Suprapubic skin (tissue), 4 donors: ENCODE measurements around the gene PRPS1L1. TPM values are rescaled to one million over a fixed set of nuclear protein-coding genes. Genes with fewer than 3 reads are reported as not detected.

Experiments used
- DNase-seq, 2 donors: peaks; one replicate each; pipeline ENCODE4 v3.0.0-alpha.2; 2019; ENCODE audit warnings: low spot score in 2 of 2
- H3K27ac ChIP-seq: fragments of 200-600 bp; sonication (generic); one replicate; pipeline ENCODE4 v1.5.1; 2019
- H3K27me3 ChIP-seq: fragments of 200-600 bp; sonication (generic); one replicate; pipeline ENCODE4 v1.5.1; 2019
- H3K36me3 ChIP-seq: fragments of 200-600 bp; sonication (generic); one replicate; pipeline ENCODE4 v1.5.1; 2019
- H3K4me1 ChIP-seq: fragments of 200-600 bp; sonication (generic); one replicate; pipeline ENCODE4 v1.5.1; 2019
- H3K4me3 ChIP-seq: fragments of 200-600 bp; sonication (generic); one replicate; pipeline ENCODE4 v1.5.1; 2019; ENCODE audit warnings: mild to moderate bottlenecking
- H3K9me3 ChIP-seq: fragments of 200-600 bp; sonication (generic); one replicate; pipeline ENCODE4 v1.5.1; 2019
- CTCF ChIP-seq, 2 donors: fragments of 200-600 bp in 1 of 2; fragments of 450-650 bp in 1 of 2; sonication (generic) in 1 of 2; IDR thresholded peaks; one replicate each; pipeline ENCODE4 v1.5.1; 2016 to 2019; ENCODE audit warnings: antibody characterized with exemption in 2 of 2, mild to moderate bottlenecking in 1 of 2, moderate library complexity in 1 of 2
- EP300 ChIP-seq: sonication (generic); formaldehyde crosslinking; IDR thresholded peaks from one replicate; pipeline ENCODE4 v1.6.1; 2017; ENCODE audit warnings: antibody characterized with exemption
- POLR2A ChIP-seq, 2 donors: fragments of 450-650 bp; IDR thresholded peaks; one replicate each; pipeline ENCODE4 v1.6.1; 2017; ENCODE audit warnings: antibody characterized with exemption in 2 of 2, mild to moderate bottlenecking in 2 of 2, moderate library complexity in 2 of 2
- POLR2AphosphoS5 ChIP-seq, 3 donors: sonication (generic); formaldehyde crosslinking; IDR thresholded peaks; one replicate each; pipeline ENCODE4 v1.6.1; 2017; ENCODE audit warnings: antibody characterized with exemption in 3 of 3
- WGBS: methylation state at CpG from one replicate; pipeline ENCODE4 v1.1.5; 2018; 5-methylcytosine and 5-hydroxymethylcytosine counted together
- total RNA-seq, 4 donors: library from RNA; depleted of rRNA; stranded (reverse); fragments of >200 nt; gene quantifications; one replicate each; pipeline ENCODE4 v1.1.0, GENCODE V29; 2016

Gene PRPS1L1
- total RNA-seq, 4 donors from 2014 or later = 0.89 TPM; not detected in 3

GRCh38 chr7:17986851-17987250 lies 40.8 kb downstream of the PRPS1L1 start:
- no peaks in the 10 kb centered on the region for H3K27me3 ChIP-seq
- TF ChIP-seq POLR2AphosphoS5 (IDR thresholded peaks at IDR 0.05) = no peak
- no peak for TF ChIP-seq POLR2A (IDR thresholded peaks at IDR 0.05)
- no peak for TF ChIP-seq EP300
- no peak for TF ChIP-seq CTCF (IDR thresholded peaks at IDR 0.05)
- no peak for DNase-seq
- H3K4me1 ChIP-seq = no peaks in the 10 kb centered on the region
- no peak overlapping the region for H3K27ac ChIP-seq
- H3K9me3 ChIP-seq = no peaks in the 10 kb centered on the region
- no peak overlapping the region for H3K4me3 ChIP-seq
- H3K36me3 ChIP-seq = no peaks in the 10 kb centered on the region
- WGBS = 38% methylated on average over 1 of the region's 1 CpG

DNA sequence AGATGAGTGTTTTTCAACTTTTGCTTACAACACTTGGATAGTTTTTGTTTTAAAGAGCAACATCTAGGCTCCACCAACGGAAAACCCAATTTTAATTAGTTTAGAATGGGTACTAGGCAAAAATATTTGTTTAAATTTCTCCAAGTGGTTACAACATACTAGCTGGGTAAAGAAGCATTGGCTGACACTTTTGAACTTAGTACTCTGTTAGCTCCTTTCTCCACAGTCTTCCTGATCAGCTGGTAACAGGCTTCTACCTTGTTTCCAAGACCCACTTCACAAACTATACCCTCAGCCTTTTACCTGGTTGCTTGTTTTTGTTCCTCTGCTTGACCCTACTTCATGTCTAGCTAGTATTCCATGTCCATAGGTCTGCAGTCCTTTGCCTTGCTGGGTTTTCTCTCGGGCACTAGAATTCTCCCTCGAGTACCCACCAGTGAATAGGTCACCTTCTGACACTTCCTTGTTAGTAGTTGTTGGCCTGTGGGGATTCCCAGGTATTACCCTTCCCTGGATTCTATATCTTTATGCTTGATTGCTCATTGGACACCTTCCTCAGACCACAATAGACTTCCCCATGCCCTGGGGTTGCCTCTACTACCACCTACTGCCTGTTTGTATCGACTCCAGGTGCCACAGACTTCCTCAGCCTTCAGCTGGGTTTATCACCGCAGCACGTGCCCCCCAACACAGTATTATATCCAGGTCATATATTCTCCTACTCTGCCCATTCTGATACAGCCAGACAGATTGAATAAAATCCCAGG lies 42.0 kb downstream of the PRPS1L1 start:
- WGBS = 85% methylated on average over 6 of the region's 6 CpGs
- Histone ChIP-seq H3K9me3 (no peaks in the 10 kb centered on the region), H3K36me3 (no peaks in the 10 kb centered on the region), H3K4me3 (no peak overlapping the region), H3K27me3 (no peaks in the 10 kb centered on the region), H3K27ac (no peak overlapping the region), H3K4me1 (no peaks in the 10 kb centered on the region)
- no peak for DNase-seq
- TF ChIP-seq EP300 (no peak), CTCF (IDR thresholded peaks at IDR 0.05) (no peak), POLR2A (IDR thresholded peaks at IDR 0.05) (no peak)

DNA sequence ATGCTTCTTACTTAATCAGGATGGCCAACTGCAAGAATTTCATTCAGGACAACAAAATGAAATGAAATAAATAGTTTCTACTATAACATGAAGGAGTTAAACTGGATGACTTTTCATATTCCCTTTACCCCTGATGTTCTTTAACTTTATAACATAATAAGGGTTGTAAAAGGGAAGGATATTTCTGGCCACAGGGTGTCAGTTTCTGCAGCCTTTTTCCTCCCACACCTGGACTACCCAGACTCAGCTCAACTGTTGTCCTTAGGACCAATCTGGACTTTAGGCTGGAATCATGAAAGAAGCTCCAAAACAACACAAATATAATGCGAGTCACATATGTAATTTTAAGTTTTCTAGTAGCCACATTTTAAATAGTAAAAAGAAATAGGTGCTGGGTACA lies 43.4 kb downstream of the PRPS1L1 start:
- Histone ChIP-seq H3K36me3 (no peaks in the 10 kb centered on the region), H3K4me1 (no peaks in the 10 kb centered on the region), H3K27me3 (no peaks in the 10 kb centered on the region), H3K9me3 (no peaks in the 10 kb centered on the region), H3K27ac (no peak overlapping the region), H3K4me3 (no peak overlapping the region)
- WGBS = 97% methylated on average over 1 of the region's 1 CpG
- DNase-seq = no peak
- TF ChIP-seq POLR2A (IDR thresholded peaks at IDR 0.05) = no peak
- no peak for TF ChIP-seq EP300

DNA sequence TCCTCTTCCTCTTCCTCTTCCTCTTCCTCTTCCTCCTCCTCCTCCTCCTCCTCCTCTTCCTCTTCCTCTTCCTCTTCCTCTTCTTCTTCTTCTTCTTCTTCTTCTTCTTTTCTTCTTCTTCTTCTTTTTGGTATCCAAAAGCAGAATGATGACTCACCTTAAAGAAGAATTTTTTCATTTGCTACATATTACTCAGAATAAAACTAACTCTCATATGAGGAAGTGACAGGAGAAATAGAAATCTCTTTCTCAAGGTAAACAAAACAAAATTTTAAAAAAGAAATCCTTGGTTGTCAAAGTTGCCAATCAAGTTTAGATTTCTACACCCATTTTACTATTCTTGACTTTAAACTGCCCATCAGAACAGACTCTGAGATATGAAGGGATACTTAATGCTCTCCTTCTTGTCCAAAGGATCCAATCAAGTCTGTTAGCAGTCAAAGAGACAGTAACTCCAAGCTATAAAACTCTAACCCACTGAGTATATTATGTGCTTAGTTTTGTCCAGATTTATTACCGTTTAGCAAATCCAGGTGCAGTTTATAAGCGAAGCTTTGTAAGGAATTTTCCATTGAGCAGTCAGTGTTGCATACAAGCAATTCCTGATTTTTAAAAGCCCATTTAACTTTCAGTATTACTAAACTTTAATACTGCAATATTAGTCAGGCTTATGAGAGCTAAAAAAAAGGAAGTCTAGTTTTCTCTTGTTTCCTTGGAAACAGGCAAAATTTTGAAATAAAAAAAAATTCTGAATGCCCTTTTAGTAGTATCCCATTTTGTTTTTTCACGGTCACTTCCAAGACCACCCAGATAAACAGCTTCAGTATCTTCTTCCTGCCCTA lies 44.2 kb downstream of the PRPS1L1 start:
- 47% methylated on average over 3 of the region's 3 CpGs for WGBS
- TF ChIP-seq EP300 (no peak), POLR2AphosphoS5 (IDR thresholded peaks at IDR 0.05) (no peak), POLR2A (IDR thresholded peaks at IDR 0.05) (no peak), CTCF (IDR thresholded peaks at IDR 0.05) (no peak)
- no peak overlapping the region for H3K4me3 ChIP-seq
- no peaks in the 10 kb centered on the region for H3K36me3 ChIP-seq
- H3K4me1 ChIP-seq = no peaks in the 10 kb centered on the region
- no peak overlapping the region for H3K27ac ChIP-seq
- no peak for DNase-seq
- no peaks in the 10 kb centered on the region for H3K9me3 ChIP-seq
- no peaks in the 10 kb centered on the region for H3K27me3 ChIP-seq

- Histone ChIP-seq H3K9me3 (no peaks in the 10 kb centered on the region), H3K27me3 (no peaks in the 10 kb centered on the region), H3K27ac (no peak overlapping the region), H3K4me1 (no peaks in the 10 kb centered on the region), H3K4me3 (no peak overlapping the region), H3K36me3 (no peaks in the 10 kb centered on the region)
- 47% methylated on average over 2 of the region's 2 CpGs for WGBS
- TF ChIP-seq POLR2A (IDR thresholded peaks at IDR 0.05) (no peak), CTCF (IDR thresholded peaks at IDR 0.05) (no peak), EP300 (no peak), POLR2AphosphoS5 (IDR thresholded peaks at IDR 0.05) (no peak)
- no peak for DNase-seq
Observed at GRCh38 chr7:17976952-17977351, 50.7 kb downstream of the PRPS1L1 start.

Other genes with a start within 250 kb of the PRPS1L1 start
- gene SNX13, start 87.4 kb downstream of the PRPS1L1 start, total RNA-seq = 10 to 100 TPM; 32.7 to 69.9 (median 59.7) TPM